Sciatic nerve (tissue), 2 donors: ENCODE data around the gene LMNB1. TPM values are rescaled to one million over a fixed set of nuclear protein-coding genes. Genes with fewer than 3 reads are reported as not detected.
"Not testable (repeated sequence)": the region's sequence is repeated elsewhere in the genome, so short reads cannot be mapped to it uniquely, and the experiment has no call there.

Experiments used
- ATAC-seq: fragments of 200-7000 bp; cut with Tn5 transposase; one replicate; pipeline ENCODE4 v1.9.1; 2020; ENCODE audit warnings: mild to moderate bottlenecking, moderate library complexity
- DNase-seq: peaks from one replicate; pipeline ENCODE4 v3.0.0-alpha.2; 2020; ENCODE audit warnings: low spot score
- intact Hi-C: fragments of 100-400 bp; cut with DNase I; formaldehyde crosslinking; loops from one replicate; pipeline ENCODE4 v1.14.2; 2022
- total RNA-seq: library from RNA; stranded (reverse); fragmentation: NEBNext Ultra II Directional; extraction: Animal tissue kit (Norgen Biotek cat#: 25700); gene quantifications from one replicate; pipeline ENCODE4 v1.2.1, GENCODE V29; 2021
- donor health status: DM: no; HTN: no; CAD: no.
- donor health status: DM: no; HTN: no; CAD: no.

Gene LMNB1
- 9.2 TPM for total RNA-seq

- DNase-seq (peak; percentile 96), ATAC-seq (peak; percentile 97)
- intact Hi-C loops: no loop called here
Observed at GRCh38 chr5:126776499-126777256, at the start of gene LMNB1. LMNB1 (plus strand) TSS chr5:126777136; CDS start chr5:126777509, 373 bp downstream.

GRCh38 chr5:126732716-126733115, 44.2 kb upstream of the LMNB1 start:
- intact Hi-C loops: no loop called here
- DNase-seq (no peak), ATAC-seq (no peak)

GRCh38 chr5:126734573-126734972, 42.4 kb upstream of the LMNB1 start:
- intact Hi-C loops, DNase-seq, ATAC-seq: not testable (repeated sequence)

GRCh38 chr5:126736141-126736540, 40.8 kb upstream of the LMNB1 start:
- intact Hi-C loops: no loop called here
- ATAC-seq (no peak), DNase-seq (no peak)

GRCh38 chr5:126741361-126741760, 35.6 kb upstream of the LMNB1 start:
- no peak for DNase-seq
- intact Hi-C loops: no loop called here
- no peak for ATAC-seq

GRCh38 chr5:126742425-126742824, 34.5 kb upstream of the LMNB1 start:
- ATAC-seq (no peak), DNase-seq (no peak)
- intact Hi-C loops: no loop called here

GRCh38 chr5:126744836-126745235, 32.1 kb upstream of the LMNB1 start:
- intact Hi-C loops: loop anchor here (2.0 kb wide), 1 partner anchor 76 kb away; no protein-coding TSS in a partner anchor
- no peak for DNase-seq
- ATAC-seq: no peak

- intact Hi-C loops: loop anchor here (2.0 kb wide), 1 partner anchor 77 kb away; no protein-coding TSS in a partner anchor
- no peak for DNase-seq
- ATAC-seq: no peak
Observed at GRCh38 chr5:126745259-126745992, 31.5 kb upstream of the LMNB1 start.

- ATAC-seq: no peak
- intact Hi-C loops: no loop called here
- DNase-seq: no peak
Observed at GRCh38 chr5:126746290-126746689, 30.6 kb upstream of the LMNB1 start.

GRCh38 chr5:126752081-126752785, 24.7 kb upstream of the LMNB1 start:
- DNase-seq (no peak), ATAC-seq (no peak)
- intact Hi-C loops: no loop called here

- no peak for DNase-seq
- intact Hi-C loops: no loop called here
- no peak for ATAC-seq
Observed at GRCh38 chr5:126753227-126753626, 23.7 kb upstream of the LMNB1 start.

GRCh38 chr5:126754609-126755008, 22.3 kb upstream of the LMNB1 start:
- intact Hi-C loops: no loop called here
- DNase-seq (no peak), ATAC-seq (no peak)

GRCh38 chr5:126755593-126755992, 21.3 kb upstream of the LMNB1 start:
- DNase-seq (no peak), ATAC-seq (no peak)
- intact Hi-C loops: no loop called here

GRCh38 chr5:126757713-126758357, 19.1 kb upstream of the LMNB1 start:
- intact Hi-C loops: no loop called here
- ATAC-seq: no peak
- no peak for DNase-seq

- intact Hi-C loops: no loop called here
- no peak for DNase-seq
- no peak for ATAC-seq
Observed at GRCh38 chr5:126763371-126763770, 13.6 kb upstream of the LMNB1 start.

- ATAC-seq (no peak), DNase-seq (no peak)
- intact Hi-C loops: no loop called here
Observed at GRCh38 chr5:126769703-126770102, 7.2 kb upstream of the LMNB1 start.

- intact Hi-C loops, ATAC-seq, DNase-seq: not testable (repeated sequence)
Observed at GRCh38 chr5:126773536-126773935, 3.4 kb upstream of the LMNB1 start.

- intact Hi-C loops, ATAC-seq, DNase-seq: not testable (repeated sequence)
Observed at GRCh38 chr5:126774595-126774994, 2.3 kb upstream of the LMNB1 start.
